ENCODE results near the gene CALU. TPM values are rescaled to one million over a fixed set of nuclear protein-coding genes. Genes with fewer than 3 reads are reported as not detected.

CALU gene
- total and polyA plus RNA-seq, 2 experiments from 2014 or later = 136 to 179 TPM

GRCh38 chr7:128744366-128744905, 5.3 kb downstream of the CALU start:
- Histone ChIP-seq H3K9me2 (ENCODE audit: insufficient read depth) (no peaks in the 10 kb centered on the region), H3K27ac (ENCODE audit: low read depth) (no peak overlapping the region), H3K4me2 (no peak overlapping the region), H2AFZ (no peak overlapping the region), H3K4me3 (no peak overlapping the region), H4K20me1 (replicated peaks; ENCODE audit: insufficient read depth) (peaks cover 77% of the 10 kb centered on the region), H3K79me2 (replicated peaks; ENCODE audit: insufficient read depth) (peaks cover 100% of the 10 kb centered on the region), H3K36me3 (ENCODE audit: insufficient read depth) (peaks cover 15% of the 10 kb centered on the region), H3F3A (replicated peaks; ENCODE audit: low read depth) (no peaks in the 10 kb centered on the region), H3K27me3 (ENCODE audit: insufficient read depth) (no peaks in the 10 kb centered on the region), H3K4me1 (ENCODE audit: insufficient read depth) (peaks cover 10% of the 10 kb centered on the region)
- peaks cover 27% of the 10 kb centered on the region for H3K36me3 Mint-ChIP-seq (ENCODE audit: low read depth)
- no peak for DNase-seq (ENCODE audit: low spot score)
- TF ChIP-seq, protein P1, sequence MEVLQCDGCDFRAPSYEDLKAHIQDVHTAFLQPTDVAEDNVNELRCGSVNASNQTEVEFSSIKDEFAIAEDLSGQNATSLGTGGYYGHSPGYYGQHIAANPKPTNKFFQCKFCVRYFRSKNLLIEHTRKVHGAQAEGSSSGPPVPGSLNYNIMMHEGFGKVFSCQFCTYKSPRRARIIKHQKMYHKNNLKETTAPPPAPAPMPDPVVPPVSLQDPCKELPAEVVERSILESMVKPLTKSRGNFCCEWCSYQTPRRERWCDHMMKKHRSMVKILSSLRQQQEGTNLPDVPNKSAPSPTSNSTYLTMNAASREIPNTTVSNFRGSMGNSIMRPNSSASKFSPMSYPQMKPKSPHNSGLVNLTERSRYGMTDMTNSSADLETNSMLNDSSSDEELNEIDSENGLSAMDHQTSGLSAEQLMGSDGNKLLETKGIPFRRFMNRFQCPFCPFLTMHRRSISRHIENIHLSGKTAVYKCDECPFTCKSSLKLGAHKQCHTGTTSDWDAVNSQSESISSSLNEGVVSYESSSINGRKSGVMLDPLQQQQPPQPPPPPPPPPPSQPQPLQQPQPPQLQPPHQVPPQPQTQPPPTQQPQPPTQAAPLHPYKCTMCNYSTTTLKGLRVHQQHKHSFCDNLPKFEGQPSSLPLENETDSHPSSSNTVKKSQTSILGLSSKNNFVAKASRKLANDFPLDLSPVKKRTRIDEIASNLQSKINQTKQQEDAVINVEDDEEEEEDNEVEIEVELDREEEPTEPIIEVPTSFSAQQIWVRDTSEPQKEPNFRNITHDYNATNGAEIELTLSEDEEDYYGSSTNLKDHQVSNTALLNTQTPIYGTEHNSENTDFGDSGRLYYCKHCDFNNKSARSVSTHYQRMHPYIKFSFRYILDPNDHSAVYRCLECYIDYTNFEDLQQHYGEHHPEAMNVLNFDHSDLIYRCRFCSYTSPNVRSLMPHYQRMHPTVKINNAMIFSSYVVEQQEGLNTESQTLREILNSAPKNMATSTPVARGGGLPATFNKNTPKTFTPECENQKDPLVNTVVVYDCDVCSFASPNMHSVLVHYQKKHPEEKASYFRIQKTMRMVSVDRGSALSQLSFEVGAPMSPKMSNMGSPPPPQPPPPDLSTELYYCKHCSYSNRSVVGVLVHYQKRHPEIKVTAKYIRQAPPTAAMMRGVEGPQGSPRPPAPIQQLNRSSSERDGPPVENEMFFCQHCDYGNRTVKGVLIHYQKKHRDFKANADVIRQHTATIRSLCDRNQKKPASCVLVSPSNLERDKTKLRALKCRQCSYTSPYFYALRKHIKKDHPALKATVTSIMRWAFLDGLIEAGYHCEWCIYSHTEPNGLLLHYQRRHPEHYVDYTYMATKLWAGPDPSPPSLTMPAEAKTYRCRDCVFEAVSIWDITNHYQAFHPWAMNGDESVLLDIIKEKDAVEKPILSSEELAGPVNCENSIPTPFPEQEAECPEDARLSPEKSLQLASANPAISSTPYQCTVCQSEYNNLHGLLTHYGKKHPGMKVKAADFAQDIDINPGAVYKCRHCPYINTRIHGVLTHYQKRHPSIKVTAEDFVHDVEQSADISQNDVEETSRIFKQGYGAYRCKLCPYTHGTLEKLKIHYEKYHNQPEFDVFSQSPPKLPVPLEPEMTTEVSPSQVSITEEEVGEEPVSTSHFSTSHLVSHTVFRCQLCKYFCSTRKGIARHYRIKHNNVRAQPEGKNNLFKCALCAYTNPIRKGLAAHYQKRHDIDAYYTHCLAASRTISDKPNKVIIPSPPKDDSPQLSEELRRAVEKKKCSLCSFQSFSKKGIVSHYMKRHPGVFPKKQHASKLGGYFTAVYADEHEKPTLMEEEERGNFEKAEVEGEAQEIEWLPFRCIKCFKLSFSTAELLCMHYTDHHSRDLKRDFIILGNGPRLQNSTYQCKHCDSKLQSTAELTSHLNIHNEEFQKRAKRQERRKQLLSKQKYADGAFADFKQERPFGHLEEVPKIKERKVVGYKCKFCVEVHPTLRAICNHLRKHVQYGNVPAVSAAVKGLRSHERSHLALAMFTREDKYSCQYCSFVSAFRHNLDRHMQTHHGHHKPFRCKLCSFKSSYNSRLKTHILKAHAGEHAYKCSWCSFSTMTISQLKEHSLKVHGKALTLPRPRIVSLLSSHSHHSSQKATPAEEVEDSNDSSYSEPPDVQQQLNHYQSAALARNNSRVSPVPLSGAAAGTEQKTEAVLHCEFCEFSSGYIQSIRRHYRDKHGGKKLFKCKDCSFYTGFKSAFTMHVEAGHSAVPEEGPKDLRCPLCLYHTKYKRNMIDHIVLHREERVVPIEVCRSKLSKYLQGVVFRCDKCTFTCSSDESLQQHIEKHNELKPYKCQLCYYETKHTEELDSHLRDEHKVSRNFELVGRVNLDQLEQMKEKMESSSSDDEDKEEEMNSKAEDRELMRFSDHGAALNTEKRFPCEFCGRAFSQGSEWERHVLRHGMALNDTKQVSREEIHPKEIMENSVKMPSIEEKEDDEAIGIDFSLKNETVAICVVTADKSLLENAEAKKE (CRISPR knock-in tag; IDR thresholded peaks at IDR 0.05) = no peak
- no peak for TF ChIP-seq POLR2AphosphoS5 (IDR thresholded peaks at IDR 0.05; ENCODE audit: low read depth)
- TF ChIP-seq, protein P2, sequence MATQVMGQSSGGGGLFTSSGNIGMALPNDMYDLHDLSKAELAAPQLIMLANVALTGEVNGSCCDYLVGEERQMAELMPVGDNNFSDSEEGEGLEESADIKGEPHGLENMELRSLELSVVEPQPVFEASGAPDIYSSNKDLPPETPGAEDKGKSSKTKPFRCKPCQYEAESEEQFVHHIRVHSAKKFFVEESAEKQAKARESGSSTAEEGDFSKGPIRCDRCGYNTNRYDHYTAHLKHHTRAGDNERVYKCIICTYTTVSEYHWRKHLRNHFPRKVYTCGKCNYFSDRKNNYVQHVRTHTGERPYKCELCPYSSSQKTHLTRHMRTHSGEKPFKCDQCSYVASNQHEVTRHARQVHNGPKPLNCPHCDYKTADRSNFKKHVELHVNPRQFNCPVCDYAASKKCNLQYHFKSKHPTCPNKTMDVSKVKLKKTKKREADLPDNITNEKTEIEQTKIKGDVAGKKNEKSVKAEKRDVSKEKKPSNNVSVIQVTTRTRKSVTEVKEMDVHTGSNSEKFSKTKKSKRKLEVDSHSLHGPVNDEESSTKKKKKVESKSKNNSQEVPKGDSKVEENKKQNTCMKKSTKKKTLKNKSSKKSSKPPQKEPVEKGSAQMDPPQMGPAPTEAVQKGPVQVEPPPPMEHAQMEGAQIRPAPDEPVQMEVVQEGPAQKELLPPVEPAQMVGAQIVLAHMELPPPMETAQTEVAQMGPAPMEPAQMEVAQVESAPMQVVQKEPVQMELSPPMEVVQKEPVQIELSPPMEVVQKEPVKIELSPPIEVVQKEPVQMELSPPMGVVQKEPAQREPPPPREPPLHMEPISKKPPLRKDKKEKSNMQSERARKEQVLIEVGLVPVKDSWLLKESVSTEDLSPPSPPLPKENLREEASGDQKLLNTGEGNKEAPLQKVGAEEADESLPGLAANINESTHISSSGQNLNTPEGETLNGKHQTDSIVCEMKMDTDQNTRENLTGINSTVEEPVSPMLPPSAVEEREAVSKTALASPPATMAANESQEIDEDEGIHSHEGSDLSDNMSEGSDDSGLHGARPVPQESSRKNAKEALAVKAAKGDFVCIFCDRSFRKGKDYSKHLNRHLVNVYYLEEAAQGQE (IDR thresholded peaks at IDR 0.05; ENCODE audit: unreplicated experiment) = no peak
- TF ChIP-seq EZH2phosphoT487 (IDR thresholded peaks at IDR 0.05; ENCODE audit: unreplicated experiment) = no peak
- TF ChIP-seq, protein P3, sequence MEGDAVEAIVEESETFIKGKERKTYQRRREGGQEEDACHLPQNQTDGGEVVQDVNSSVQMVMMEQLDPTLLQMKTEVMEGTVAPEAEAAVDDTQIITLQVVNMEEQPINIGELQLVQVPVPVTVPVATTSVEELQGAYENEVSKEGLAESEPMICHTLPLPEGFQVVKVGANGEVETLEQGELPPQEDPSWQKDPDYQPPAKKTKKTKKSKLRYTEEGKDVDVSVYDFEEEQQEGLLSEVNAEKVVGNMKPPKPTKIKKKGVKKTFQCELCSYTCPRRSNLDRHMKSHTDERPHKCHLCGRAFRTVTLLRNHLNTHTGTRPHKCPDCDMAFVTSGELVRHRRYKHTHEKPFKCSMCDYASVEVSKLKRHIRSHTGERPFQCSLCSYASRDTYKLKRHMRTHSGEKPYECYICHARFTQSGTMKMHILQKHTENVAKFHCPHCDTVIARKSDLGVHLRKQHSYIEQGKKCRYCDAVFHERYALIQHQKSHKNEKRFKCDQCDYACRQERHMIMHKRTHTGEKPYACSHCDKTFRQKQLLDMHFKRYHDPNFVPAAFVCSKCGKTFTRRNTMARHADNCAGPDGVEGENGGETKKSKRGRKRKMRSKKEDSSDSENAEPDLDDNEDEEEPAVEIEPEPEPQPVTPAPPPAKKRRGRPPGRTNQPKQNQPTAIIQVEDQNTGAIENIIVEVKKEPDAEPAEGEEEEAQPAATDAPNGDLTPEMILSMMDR (conservative IDR thresholded peaks at IDR 0.05; ENCODE audit: low read depth in 2 of 2) = no peak
- no peak for TF ChIP-seq JUNB (IDR thresholded peaks at IDR 0.05; ENCODE audit: unreplicated experiment)
- no peak for TF ChIP-seq CREB1 (CRISPR knock-in tag; IDR thresholded peaks at IDR 0.05; ENCODE audit: low read depth)
- no peak for TF ChIP-seq ZNF331 (CRISPR knock-in tag; IDR thresholded peaks at IDR 0.05; ENCODE audit: low read depth)
- TF ChIP-seq NANOG (IDR thresholded peaks at IDR 0.05; ENCODE audit: borderline replicate concordance) = no peak
- TF ChIP-seq ZNF114 (CRISPR knock-in tag; IDR thresholded peaks at IDR 0.05) = no peak
- no peak for TF ChIP-seq STAT1 (IDR thresholded peaks at IDR 0.05; ENCODE audit: unreplicated experiment)
- no peak for TF ChIP-seq EZH2 (IDR thresholded peaks at IDR 0.05; ENCODE audit: low read depth, unreplicated experiment)
- TF ChIP-seq ETS1 (IDR thresholded peaks at IDR 0.05) = no peak
- H3K4me1 Mint-ChIP-seq = peaks cover 10% of the 10 kb centered on the region; the same call in 2 of the 3 replicates
- no peaks in the 10 kb centered on the region for H3K9me3 Mint-ChIP-seq
- no peak; the same call in 2 of the 3 replicates for ATAC-seq
- H3K4me3 Mint-ChIP-seq = no peak overlapping the region
- H3K27ac Mint-ChIP-seq = no peak overlapping the region
- H3K27me3 Mint-ChIP-seq (ENCODE audit: insufficient read depth, low read depth, poor library complexity) = peaks cover 3% of the 10 kb centered on the region

Data from GM23338 (cell line).